Body of pancreas (tissue), 4 donors: Measurements from ENCODE around the gene ECHS1. TPM values are rescaled to one million over a fixed set of nuclear protein-coding genes. Genes with fewer than 3 reads are reported as not detected.

Source experiments
- ATAC-seq: fragments of 150-250 bp; one replicate; pipeline ENCODE4 v1.9.1; 2016
- DNase-seq, 4 donors: peaks; one replicate each; pipeline ENCODE4 v3.0.0-alpha.2; 2019
- H3K27ac ChIP-seq, 4 donors: fragments of 200-600 bp; sonication (generic); 1 replicate in 3 of 4; 2 replicates in 1 of 4; pipeline versions ENCODE4 v1.5.1 to v1.6.1; 2016 to 2019; ENCODE audit warnings: mild to moderate bottlenecking in 1 of 4, mixed read lengths in 1 of 4, moderate library complexity in 1 of 4
- H3K27me3 ChIP-seq, 2 donors: fragments of 200-600 bp; sonication (generic); one replicate each; pipeline ENCODE4 v1.6.0; 2016; ENCODE audit warnings: mild to moderate bottlenecking in 1 of 2
- H3K36me3 ChIP-seq, 2 donors: fragments of 200-600 bp; sonication (generic); replicated peaks in 1 of 2; 2 replicates each; pipeline ENCODE4 v1.5.1; 2016; ENCODE audit warnings: low read depth in 2 of 2; ENCODE audit not compliant: insufficient read depth in 1 of 2
- H3K4me1 ChIP-seq: fragments of 200-600 bp; sonication (generic); one replicate; pipeline ENCODE4 v1.6.0; 2016
- H3K4me3 ChIP-seq, 2 donors: fragments of 200-600 bp; sonication (generic); 1 replicate in 1 of 2; 2 replicates in 1 of 2; pipeline ENCODE4 v1.5.1; 2016 to 2019
- H3K9me3 ChIP-seq, 3 donors: fragments of 200-600 bp; sonication (generic); 1 replicate in 2 of 3; 2 replicates in 1 of 3; pipeline ENCODE4 v1.5.1; 2016
- POLR2A ChIP-seq, 3 donors: fragments of 450-650 bp; IDR thresholded peaks; one replicate each; pipeline ENCODE4 v1.6.1; 2016; ENCODE audit warnings: antibody characterized with exemption in 3 of 3, mild to moderate bottlenecking in 2 of 3
- WGBS, 2 donors: methylation state at CpG; one replicate each; pipeline ENCODE4 v1.1.5; 2017; 5-methylcytosine and 5-hydroxymethylcytosine counted together
- intact Hi-C: fragments of 100-400 bp; cut with DNase I; formaldehyde crosslinking; loops from one replicate; pipeline ENCODE4 v1.15.1; 2023
- microRNA-seq, 2 donors: library from miRNA; unstranded; fragments of <30 nt; microRNA quantifications; one replicate each; pipeline ENCODE4, GENCODE V29; 2016; ENCODE audit warnings: borderline number of aligned reads in 2 of 2, borderline replicate concordance in 2 of 2
- small RNA-seq: library from RNA; depleted of rRNA; stranded (forward); fragments of <200 nt; gene quantifications from one replicate; pipeline ENCODE3, GENCODE V24; 2016
- total RNA-seq, 2 donors: library from RNA; depleted of rRNA; stranded (reverse); fragments of >200 nt; gene quantifications; one replicate each; pipeline ENCODE4 v1.1.0, GENCODE V29; 2016
- TF ChIP-seq, protein P1 (sequence below), 7 experiments: fragments of 450-650 bp in 4 of 7; fragments of 200-600 bp in 3 of 7; sonication (generic) in 3 of 7; IDR thresholded peaks; one replicate each; pipeline ENCODE4 v1.5.1; 2016 to 2019; ENCODE audit warnings: antibody characterized with exemption in 7 of 7

ECHS1 gene
- total RNA-seq, 2 donors from 2014 or later = 44.4 to 71.9 TPM

DNA sequence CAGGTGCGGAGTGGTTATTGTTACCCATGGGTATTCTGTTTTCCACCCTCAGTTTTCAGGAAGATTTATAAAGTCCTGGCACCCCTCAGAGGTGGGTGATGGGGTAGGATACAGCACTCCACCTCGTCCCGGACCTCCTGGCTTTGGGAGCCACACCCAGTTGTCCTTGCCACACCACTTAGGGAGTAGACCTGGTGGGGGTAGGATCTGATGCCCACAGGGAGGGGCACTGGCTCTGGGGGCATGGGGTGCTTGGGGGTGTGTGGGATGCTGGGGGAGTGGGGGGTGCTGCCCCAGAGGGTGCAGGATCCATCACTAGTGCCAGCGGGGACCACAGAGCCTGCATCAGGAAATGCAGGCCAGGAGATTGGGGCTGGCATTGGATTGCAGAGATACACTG is 60.0 kb downstream of the ECHS1 start:
- Histone ChIP-seq H3K4me1 (peaks cover 13% of the 10 kb centered on the region), H3K27ac (no peak overlapping the region), H3K4me3 (no peak overlapping the region), H3K36me3 (no peaks in the 10 kb centered on the region), H3K9me3 (no peaks in the 10 kb centered on the region), H3K27me3 (no peaks in the 10 kb centered on the region)
- ATAC-seq = no peak
- no peak for DNase-seq
- TF ChIP-seq, protein P1, sequence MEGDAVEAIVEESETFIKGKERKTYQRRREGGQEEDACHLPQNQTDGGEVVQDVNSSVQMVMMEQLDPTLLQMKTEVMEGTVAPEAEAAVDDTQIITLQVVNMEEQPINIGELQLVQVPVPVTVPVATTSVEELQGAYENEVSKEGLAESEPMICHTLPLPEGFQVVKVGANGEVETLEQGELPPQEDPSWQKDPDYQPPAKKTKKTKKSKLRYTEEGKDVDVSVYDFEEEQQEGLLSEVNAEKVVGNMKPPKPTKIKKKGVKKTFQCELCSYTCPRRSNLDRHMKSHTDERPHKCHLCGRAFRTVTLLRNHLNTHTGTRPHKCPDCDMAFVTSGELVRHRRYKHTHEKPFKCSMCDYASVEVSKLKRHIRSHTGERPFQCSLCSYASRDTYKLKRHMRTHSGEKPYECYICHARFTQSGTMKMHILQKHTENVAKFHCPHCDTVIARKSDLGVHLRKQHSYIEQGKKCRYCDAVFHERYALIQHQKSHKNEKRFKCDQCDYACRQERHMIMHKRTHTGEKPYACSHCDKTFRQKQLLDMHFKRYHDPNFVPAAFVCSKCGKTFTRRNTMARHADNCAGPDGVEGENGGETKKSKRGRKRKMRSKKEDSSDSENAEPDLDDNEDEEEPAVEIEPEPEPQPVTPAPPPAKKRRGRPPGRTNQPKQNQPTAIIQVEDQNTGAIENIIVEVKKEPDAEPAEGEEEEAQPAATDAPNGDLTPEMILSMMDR (IDR thresholded peaks at IDR 0.05) = no peak
- TF ChIP-seq POLR2A (IDR thresholded peaks at IDR 0.05) = no peak
- intact Hi-C loops = no loop called here
- 60 to 63% methylated on average over 4 of the region's 4 CpGs for WGBS, 2 donors

DNA sequence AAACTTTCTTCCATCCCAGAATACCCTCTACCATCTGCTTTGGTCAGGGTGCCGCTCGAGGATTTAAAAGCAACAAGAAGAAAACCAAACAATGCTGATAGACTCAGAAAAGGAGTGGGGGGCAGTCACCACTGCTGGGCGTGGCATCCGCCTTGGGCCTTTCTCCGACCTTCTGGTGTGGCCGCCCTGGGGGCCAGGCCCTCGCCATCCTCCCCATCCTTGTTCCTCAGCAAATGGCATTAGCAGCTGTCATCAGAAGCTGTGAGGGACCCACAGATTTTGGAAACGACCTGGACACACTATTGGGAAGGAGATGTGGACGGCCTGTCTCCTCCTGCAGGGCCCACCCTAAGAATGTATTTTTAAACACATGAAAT is 60.4 kb downstream of the ECHS1 start:
- no peak overlapping the region for H3K4me3 ChIP-seq
- peaks cover 17% of the 10 kb centered on the region for H3K4me1 ChIP-seq
- H3K27ac ChIP-seq = no peak overlapping the region
- DNase-seq (no peak), ATAC-seq (no peak)
- no peaks in the 10 kb centered on the region for H3K27me3 ChIP-seq
- intact Hi-C loops = no loop called here
- no peaks in the 10 kb centered on the region for H3K36me3 ChIP-seq
- H3K9me3 ChIP-seq = no peaks in the 10 kb centered on the region
- WGBS, 2 donors = 86 to 87% methylated on average over 9 of the region's 9 CpGs
- no peak for TF ChIP-seq POLR2A (IDR thresholded peaks at IDR 0.05)
- TF ChIP-seq, protein P1 (IDR thresholded peaks at IDR 0.05) = no peak

Small RNA genes within 50 kb of the gene (microRNA-seq; reads per million reads assigned to microRNA genes)
- gene MIR3944 = 0 to 0.45 reads per million in 2 donors

Small RNA genes within 50 kb of the gene (small RNA-seq; reads per million reads assigned to genes)
- gene AL360181.4 (not detected), gene BANF1P2 (not detected), gene MIR3944 (not detected)

Other genes starting within 250 kb of the ECHS1 start
- 1 to 10 TPM in 1 of 2 donors, under 1 TPM in 1; 0.52 to 3.3 TPM for gene KNDC1, start 213.1 kb downstream of the ECHS1 start, total RNA-seq
- gene UTF1, start 143.1 kb downstream of the ECHS1 start, total RNA-seq = not detected
- gene VENTX, start 135.5 kb downstream of the ECHS1 start, total RNA-seq = under 1 TPM in 1 of 2 donors, not detected in 1; 0.26 TPM
- 1 to 10 TPM; 3.4 to 4.6 TPM for gene ADAM8, start 96.5 kb downstream of the ECHS1 start, total RNA-seq
- gene TUBGCP2, start 64.5 kb downstream of the ECHS1 start, total RNA-seq = 10 to 100 TPM; 32.2 to 36.6 TPM
- 10 to 100 TPM; 15.0 to 22.7 TPM for gene ZNF511, start 64.4 kb downstream of the ECHS1 start, total RNA-seq
- gene CALY, start 36.5 kb downstream of the ECHS1 start, total RNA-seq = 1 to 10 TPM in 1 of 2 donors, not detected in 1; 1.8 TPM
- gene PRAP1, start 26.0 kb downstream of the ECHS1 start, total RNA-seq = 1 to 10 TPM in 1 of 2 donors, not detected in 1; 6.5 TPM
- 10 to 100 TPM; 12.5 to 16.1 TPM for gene FUOM, start 15.3 kb downstream of the ECHS1 start, total RNA-seq
- 1 to 10 TPM; 8.3 to 9.6 TPM for gene PAOX, start 5.9 kb upstream of the ECHS1 start, total RNA-seq
- gene MTG1, start 20.8 kb upstream of the ECHS1 start, total RNA-seq = 10 to 100 TPM; 22.8 to 83.7 TPM
- gene SPRN, start 51.3 kb upstream of the ECHS1 start, total RNA-seq = not detected
- gene SCART1, start 80.6 kb upstream of the ECHS1 start, total RNA-seq = 10 to 100 TPM in 1 of 2 donors, 1 to 10 TPM in 1; 3.9 to 11.2 TPM
- 10 to 100 TPM in 1 of 2 donors, 1 to 10 TPM in 1; 3.9 to 18.1 TPM for gene CYP2E1, start 154.0 kb upstream of the ECHS1 start, total RNA-seq
- 1 to 10 TPM; 1.0 to 2.0 TPM for gene SYCE1, start 192.2 kb upstream of the ECHS1 start, total RNA-seq